Osteoblast (primary cell): Measurements from ENCODE around the gene SPATA18. TPM values are rescaled to one million over a fixed set of nuclear protein-coding genes. Genes with fewer than 3 reads are reported as not detected.

ENCODE experiments used
- DNase-seq: peaks from one replicate; pipeline ENCODE4 v3.0.0; 2011; ENCODE audit warnings: low spot score, mixed read lengths; ENCODE audit not compliant: insufficient read length; ENCODE audit errors: missing footprints
- H2AFZ ChIP-seq: 2 replicates; pipeline ENCODE4 v1.6.0; 2011; ENCODE audit warnings: mild to moderate bottlenecking, low read length
- H3K27ac ChIP-seq: 2 replicates; pipeline ENCODE4 v1.5.1; 2011; ENCODE audit warnings: mild to moderate bottlenecking, low read depth, low read length, moderate library complexity
- H3K27me3 ChIP-seq: 2 replicates; pipeline ENCODE4 v1.6.0; 2012; ENCODE audit warnings: mild to moderate bottlenecking, control low read depth, inconsistent platforms, low read length, moderate library complexity; ENCODE audit not compliant: insufficient read depth
- H3K36me3 ChIP-seq: 2 replicates; pipeline ENCODE4 v1.5.1; 2011; ENCODE audit warnings: mild to moderate bottlenecking, low read length, control low read depth, moderate library complexity; ENCODE audit not compliant: insufficient read depth
- H3K4me1 ChIP-seq: 2 replicates; pipeline ENCODE4 v1.5.1; 2011; ENCODE audit warnings: mild to moderate bottlenecking, low read length, control low read depth, moderate library complexity; ENCODE audit not compliant: insufficient read depth
- H3K4me2 ChIP-seq: 2 replicates; pipeline ENCODE4 v1.6.0; 2011; ENCODE audit warnings: mild to moderate bottlenecking, low read length; ENCODE audit not compliant: insufficient read depth
- H3K4me3 ChIP-seq: fragments of 200-600 bp; sonication (generic); 3 replicates; pipeline ENCODE4 v1.5.1; 2012; ENCODE audit warnings: mild to moderate bottlenecking, low read length, inconsistent platforms; ENCODE audit not compliant: insufficient read depth
- H3K79me2 ChIP-seq: 2 replicates; pipeline ENCODE4 v1.6.0; 2012; ENCODE audit warnings: mild to moderate bottlenecking, low read length, control low read depth, inconsistent platforms; ENCODE audit not compliant: insufficient read depth
- H3K9me3 ChIP-seq: 2 replicates; pipeline ENCODE4 v1.5.1; 2011; ENCODE audit warnings: low read depth, low read length, control low read depth
- H4K20me1 ChIP-seq: 2 replicates; pipeline ENCODE4 v1.6.0; 2012; ENCODE audit warnings: mild to moderate bottlenecking, low read length, control low read depth; ENCODE audit not compliant: insufficient read depth
- CTCF ChIP-seq: IDR thresholded peaks from 2 replicates; pipeline ENCODE4 v1.5.1; 2011; ENCODE audit warnings: mild to moderate bottlenecking, low read depth, low read length, moderate library complexity; ENCODE audit errors: extremely low read depth
- total RNA-seq: library from RNA; depleted of rRNA; stranded (reverse); fragments of >200 nt; gene quantifications from 2 replicates; pipeline ENCODE4 v1.2.3, GENCODE V29; 2012

Gene SPATA18
- total RNA-seq, 1 donor = 30.8 TPM

DNA sequence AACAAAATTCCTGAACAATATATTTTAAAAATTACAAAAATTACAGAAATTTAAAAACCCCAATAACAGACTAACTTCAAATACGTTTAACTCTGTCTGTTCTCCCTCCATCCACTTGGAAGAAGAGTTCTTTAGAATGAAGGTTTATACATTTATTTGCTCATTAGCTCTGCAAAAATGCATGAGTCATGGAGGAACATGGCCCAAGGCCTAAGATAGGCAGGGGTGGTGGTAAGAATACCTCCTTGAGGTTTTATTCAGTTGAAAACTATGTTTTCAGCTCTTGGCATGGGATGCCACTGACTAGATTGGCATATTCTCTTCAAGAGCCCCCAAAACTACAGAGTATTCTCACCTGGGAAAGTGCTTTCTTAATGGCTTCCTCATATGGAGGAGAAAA lies 22.1 kb upstream of the SPATA18 start:
- TF ChIP-seq CTCF = no peak
- peaks cover 26% of the 10 kb centered on the region for H3K79me2 ChIP-seq
- peaks cover 4% of the 10 kb centered on the region for H4K20me1 ChIP-seq
- H3K4me2 ChIP-seq = no peak overlapping the region
- no peaks in the 10 kb centered on the region for H3K9me3 ChIP-seq
- H3K36me3 ChIP-seq = peaks cover 40% of the 10 kb centered on the region
- peaks cover 7% of the 10 kb centered on the region for H3K4me1 ChIP-seq
- no peak overlapping the region for H2AFZ ChIP-seq
- no peak overlapping the region for H3K27ac ChIP-seq
- no peak overlapping the region for H3K4me3 ChIP-seq
- DNase-seq = no peak
- H3K27me3 ChIP-seq = no peaks in the 10 kb centered on the region

GRCh38 chr4:52032005-52032404 lies 19.1 kb upstream of the SPATA18 start:
- H3K27ac ChIP-seq = no peak overlapping the region
- H3K79me2 ChIP-seq = peaks cover 54% of the 10 kb centered on the region
- peaks cover 27% of the 10 kb centered on the region for H3K36me3 ChIP-seq
- DNase-seq = no peak
- no peaks in the 10 kb centered on the region for H3K9me3 ChIP-seq
- H3K4me2 ChIP-seq = no peak overlapping the region
- TF ChIP-seq CTCF = no peak
- H4K20me1 ChIP-seq = peaks cover 14% of the 10 kb centered on the region
- no peak overlapping the region for H3K4me3 ChIP-seq
- no peak overlapping the region for H2AFZ ChIP-seq
- H3K27me3 ChIP-seq = no peaks in the 10 kb centered on the region
- H3K4me1 ChIP-seq = peaks cover 12% of the 10 kb centered on the region

GRCh38 chr4:52035190-52035589 lies 15.9 kb upstream of the SPATA18 start:
- no peak overlapping the region for H3K4me2 ChIP-seq
- peaks cover 4% of the 10 kb centered on the region for H3K27me3 ChIP-seq
- peaks cover 14% of the 10 kb centered on the region for H4K20me1 ChIP-seq
- no peak for DNase-seq
- no peak overlapping the region for H3K27ac ChIP-seq
- H2AFZ ChIP-seq = no peak overlapping the region
- H3K9me3 ChIP-seq = no peaks in the 10 kb centered on the region
- peaks cover 63% of the 10 kb centered on the region for H3K79me2 ChIP-seq
- peaks cover 9% of the 10 kb centered on the region for H3K4me1 ChIP-seq
- H3K4me3 ChIP-seq = no peak overlapping the region
- no peak for TF ChIP-seq CTCF
- H3K36me3 ChIP-seq = peaks cover 15% of the 10 kb centered on the region

GRCh38 chr4:52036886-52037530 lies 14.1 kb upstream of the SPATA18 start:
- H2AFZ ChIP-seq = no peak overlapping the region
- H3K27me3 ChIP-seq = peaks cover 21% of the 10 kb centered on the region
- peaks cover 14% of the 10 kb centered on the region for H4K20me1 ChIP-seq
- peaks cover 5% of the 10 kb centered on the region for H3K36me3 ChIP-seq
- H3K4me1 ChIP-seq = peaks cover 9% of the 10 kb centered on the region
- peak overlapping the region; percentile 95 for H3K4me2 ChIP-seq
- H3K9me3 ChIP-seq = no peaks in the 10 kb centered on the region
- no peak for DNase-seq
- H3K4me3 ChIP-seq = peak overlapping the region; percentile 83
- H3K79me2 ChIP-seq = peaks cover 51% of the 10 kb centered on the region
- TF ChIP-seq CTCF = no peak
- peak overlapping the region; percentile 40 for H3K27ac ChIP-seq
